GM18502 (cell line): ENCODE measurements around the gene CPTP.
"Not testable (repeated sequence)": the region's sequence is repeated elsewhere in the genome, so short reads cannot be mapped to it uniquely, and the experiment has no call there.

Experiments
- ATAC-seq: cut with Tn5 transposase; IDR thresholded peaks from one replicate; pipeline ENCODE4 v1.9.1; 2021; ENCODE audit warnings: mild to moderate bottlenecking; ENCODE audit not compliant: unreplicated experiment, poor library complexity

CPTP gene

DNA sequence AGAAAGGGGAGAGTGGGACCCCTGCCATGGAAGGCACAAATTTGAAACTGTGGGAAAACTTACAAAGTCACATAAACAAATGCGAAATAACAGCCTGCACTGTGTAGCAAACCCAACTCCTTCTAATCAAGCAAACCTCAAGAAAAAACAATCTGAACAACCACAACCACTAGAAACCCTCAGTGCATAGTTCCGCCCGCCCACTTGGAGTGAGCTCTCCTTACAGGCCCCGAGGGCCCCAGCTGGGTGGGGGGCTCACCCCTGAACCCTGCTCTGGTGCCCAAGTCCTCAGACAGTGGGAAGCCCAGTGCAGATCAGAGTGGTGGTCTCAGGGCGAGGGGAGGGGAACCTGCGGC is 34.7 kb downstream of the CPTP start:
- no peak for ATAC-seq

GRCh38 chr1:1359664-1360468 is 35.3 kb downstream of the CPTP start:
- ATAC-seq = no peak

DNA sequence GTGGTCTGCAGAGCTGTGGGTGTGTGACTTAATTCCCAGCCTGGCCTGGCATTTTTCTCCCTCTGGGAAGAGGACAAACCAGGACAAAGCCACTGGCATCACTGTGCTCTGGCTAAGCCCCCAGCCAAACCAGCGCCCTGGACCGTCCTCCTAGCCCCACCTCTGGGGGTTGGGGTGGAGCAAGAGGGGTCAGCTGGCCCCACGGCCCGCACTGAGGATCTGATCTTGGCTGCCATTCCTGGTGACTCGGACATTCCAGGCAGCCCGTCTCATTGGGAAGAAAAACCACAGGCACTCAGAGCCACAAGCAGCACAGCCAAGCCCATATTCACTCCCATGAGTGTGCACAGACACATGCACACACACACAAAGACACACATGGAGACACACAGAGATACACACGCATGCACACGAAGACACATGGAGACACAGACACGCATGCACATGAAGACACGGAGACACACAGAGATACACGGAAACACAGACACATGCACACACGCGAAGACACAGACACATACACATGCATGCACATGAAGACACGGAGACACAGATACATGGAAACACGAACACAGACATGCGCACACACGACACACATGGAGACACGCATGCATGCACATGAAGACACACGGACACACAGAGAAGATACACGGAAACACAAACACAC is 36.0 kb downstream of the CPTP start:
- ATAC-seq = no peak

DNA sequence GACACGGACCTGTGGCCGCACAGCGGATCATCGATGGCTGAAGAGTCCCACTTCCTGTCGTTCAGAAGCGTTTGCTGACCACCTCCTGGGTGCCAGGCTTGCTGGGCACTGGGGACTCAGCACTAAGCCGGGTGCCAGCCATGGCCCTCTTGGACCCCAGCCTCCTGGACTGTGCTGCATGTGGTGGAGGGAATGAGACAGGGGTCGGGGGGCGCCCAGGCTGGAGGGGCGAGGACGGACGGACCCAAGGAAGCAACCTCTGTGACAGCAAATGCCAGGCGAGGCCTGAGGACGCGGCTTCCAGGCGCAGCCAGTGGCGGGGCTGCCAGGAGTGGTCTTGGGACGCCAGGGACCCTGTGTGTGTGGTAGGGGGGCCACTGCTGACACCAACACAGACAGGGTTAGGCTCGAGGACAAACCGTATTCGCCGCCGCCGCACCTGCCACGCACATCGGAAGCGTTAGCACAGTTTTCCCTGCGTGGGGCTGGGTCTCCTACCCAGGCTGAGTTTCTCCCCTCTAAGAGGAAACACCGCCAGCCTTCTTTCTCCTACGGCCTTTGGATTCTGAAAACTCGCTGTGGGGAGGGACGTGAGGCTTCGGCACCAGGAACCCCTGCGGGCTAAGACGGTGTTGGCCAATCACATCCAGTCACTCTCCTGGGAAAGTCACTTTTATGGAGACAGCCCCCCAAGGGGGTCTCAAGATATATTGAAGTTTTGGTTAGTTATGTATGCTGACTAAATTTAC is 36.8 kb downstream of the CPTP start:
- no peak for ATAC-seq

DNA sequence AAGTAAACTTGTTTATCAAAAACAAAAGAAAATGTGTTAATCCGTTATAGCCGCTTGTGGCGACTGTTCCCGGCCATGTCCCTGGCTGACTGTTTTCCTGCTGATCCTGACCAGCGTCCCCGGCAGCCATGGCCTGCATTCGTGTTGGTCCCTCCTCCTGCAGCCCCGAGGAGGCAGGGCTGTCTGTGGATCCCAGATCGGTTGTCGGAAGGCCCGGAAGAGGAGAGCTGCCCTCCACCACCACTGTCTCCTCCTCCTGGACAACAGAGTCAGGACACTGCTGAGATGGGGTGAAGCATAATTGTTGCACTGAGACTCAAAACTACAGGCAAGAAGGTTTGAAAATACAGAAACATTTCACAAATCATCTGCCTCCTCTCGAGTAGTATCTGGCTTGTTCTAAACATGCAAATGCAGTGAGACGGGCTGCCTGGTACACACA is 37.4 kb downstream of the CPTP start:
- ATAC-seq = no peak

GRCh38 chr1:1364266-1364665 is 39.7 kb downstream of the CPTP start:
- ATAC-seq = no peak

DNA sequence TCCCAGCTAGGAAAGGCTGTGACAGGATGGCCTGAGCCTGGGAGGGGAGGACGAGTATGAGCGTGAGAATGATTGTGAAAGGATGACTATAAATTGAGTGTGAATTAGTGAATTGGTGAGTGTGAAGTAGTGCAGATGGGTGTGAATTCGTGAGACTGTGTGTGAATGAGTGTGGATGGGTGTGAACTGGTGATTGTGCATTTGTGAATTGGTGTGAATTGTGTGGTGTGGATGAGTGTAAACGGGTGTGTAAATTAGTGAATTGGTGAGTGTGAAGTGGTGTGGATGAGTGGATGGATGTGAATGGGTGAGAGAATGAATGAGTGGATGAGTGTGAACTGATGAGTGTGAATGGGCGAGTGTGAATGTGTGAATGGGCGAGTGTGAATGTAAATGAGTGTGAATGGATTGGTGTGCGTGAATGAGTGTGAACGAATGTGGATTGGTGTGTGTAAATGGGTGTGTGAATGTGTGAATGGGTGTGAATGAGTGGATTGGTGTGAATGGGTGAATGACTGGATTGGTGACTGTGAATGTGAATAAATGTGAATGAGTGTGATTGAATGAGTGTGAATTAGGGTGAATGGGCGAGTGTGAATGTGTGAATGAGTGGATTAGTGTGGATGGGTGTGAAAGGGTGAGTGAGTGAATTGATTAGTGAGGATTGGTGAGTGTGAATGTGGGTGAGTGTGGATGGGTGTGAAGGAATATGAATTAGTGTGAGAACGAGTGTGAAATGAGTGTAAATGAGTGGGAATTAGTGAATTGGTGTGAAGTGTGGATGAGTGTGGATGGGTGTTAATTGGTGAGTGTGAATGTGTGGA is 41.5 kb downstream of the CPTP start:
- no peak for ATAC-seq

- ATAC-seq = no peak
These were observed 42.1 kb downstream of the CPTP start for GRCh38 chr1:1366699-1367066.

GRCh38 chr1:1367315-1367714 is 42.7 kb downstream of the CPTP start:
- no peak for ATAC-seq

DNA sequence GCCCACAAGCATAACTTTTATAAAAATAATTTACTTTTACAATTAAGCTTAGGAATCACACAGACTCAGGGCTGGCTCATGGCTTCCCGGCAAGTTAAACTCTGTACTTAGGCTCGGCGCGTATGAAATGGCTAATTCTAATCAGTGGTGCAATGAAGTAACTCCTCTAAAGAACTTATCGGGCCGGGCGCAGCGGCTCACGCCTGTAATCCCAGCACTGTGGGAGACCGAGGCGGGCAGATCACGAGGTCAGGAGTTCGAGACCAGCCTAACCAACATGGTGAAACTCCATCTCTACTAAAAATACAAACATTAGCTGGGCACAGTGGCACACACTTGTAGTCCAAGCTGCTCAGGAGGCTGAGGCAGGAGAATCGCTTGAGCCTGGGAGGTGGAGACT is 45.5 kb downstream of the CPTP start:
- ATAC-seq = not testable (repeated sequence)

- ATAC-seq = no peak
These were observed 46.2 kb downstream of the CPTP start for GRCh38 chr1:1370771-1371300.

GRCh38 chr1:1371364-1371745 is 46.8 kb downstream of the CPTP start:
- no peak for ATAC-seq

DNA sequence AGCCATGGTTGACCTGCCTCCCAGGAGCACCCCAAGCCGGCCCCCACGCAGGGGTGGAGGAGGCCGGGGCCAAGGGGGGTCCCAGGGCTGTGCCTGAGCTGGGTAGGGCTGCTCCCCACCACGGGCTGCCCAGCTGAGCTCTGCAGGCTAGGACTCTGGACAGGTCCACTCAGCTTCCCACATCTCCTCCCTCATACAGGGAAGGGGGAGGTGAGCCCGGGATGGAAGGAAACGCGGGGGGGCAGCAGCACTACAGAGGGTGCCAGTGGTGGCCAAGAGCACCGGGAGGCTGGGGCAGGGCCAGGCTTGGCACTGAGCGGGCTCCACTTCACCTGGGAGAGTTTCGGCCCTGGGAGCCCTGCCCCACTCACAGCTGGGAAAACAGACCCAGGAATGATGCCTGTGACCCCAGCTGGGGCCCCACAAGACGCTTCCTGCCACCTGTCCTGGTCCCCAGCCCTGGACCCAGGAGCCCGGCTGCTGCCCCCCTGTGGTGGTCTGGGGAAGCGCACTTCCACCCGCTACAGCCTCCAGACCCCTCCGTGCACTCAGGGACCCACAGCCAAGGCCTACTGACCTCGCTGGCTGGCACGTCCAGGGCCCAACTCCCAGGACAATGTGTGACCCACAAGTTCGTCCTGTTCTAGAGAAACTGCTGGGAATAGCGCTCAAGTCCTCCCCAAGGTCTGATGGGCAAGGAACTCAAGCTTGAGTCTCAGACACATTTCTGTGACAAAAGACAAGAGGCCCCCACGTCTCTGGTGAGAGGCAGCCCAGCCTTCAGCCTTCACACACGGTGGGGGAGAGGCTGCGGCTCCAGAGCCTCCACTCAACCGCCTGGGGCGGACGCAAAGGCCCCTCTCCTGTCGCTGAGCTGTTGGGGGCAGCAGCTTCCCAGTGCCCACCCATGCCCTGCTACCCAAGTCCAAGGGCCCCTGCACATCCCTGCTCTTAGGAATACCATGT is 47.4 kb downstream of the CPTP start:
- ATAC-seq = no peak

- ATAC-seq = no peak
These were observed 48.6 kb downstream of the CPTP start for GRCh38 chr1:1373051-1373814.

GRCh38 chr1:1373815-1374588 is 49.4 kb downstream of the CPTP start:
- no peak for ATAC-seq

- ATAC-seq = peak; percentile 7
These were observed 50.0 kb downstream of the CPTP start for GRCh38 chr1:1374589-1374928.

DNA sequence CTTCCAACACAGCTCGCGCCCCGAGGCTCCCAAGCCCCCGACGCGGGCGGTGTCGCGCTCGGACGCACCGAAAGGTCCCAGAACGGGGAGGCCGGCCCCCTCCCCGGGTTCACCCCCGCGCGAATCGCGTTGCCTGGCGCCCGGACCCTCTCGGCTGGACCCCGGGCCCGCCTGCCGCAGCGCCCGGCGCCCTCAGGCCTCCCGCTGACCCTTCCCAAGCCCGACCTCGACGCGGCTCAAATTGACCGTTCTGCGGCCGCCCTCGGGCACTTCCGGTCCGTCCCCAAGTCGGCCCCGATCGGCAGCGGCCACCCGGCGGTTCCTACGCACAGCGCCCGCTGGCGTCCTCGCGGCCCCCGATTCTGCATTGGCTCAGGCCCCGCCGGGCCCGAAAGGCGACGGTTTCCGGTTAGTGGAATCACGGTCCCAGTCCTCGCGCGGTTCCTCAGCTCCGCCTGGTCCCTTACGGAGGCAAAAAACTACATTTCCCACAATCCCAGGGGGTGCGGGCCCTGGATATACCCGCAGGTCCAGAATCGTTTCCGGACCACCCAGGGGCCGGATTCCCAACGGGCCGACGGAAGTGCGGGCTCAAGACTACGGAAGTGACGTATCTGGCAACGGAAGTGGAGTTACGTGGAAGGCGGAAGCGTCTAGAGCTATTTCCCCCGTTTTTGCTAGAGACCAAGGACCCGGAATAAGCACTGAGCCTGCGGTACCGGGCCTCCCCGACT is 50.5 kb downstream of the CPTP start, which contains the start of gene AURKAIP1:
AURKAIP1 (minus strand) TSS at position 279 of the 734 bp plus-strand sequence. CDS start 451 bp downstream, outside the sequence.
- peak; percentile 87 for ATAC-seq
